GM12873 (cell line): ENCODE data around the gene CARM1.

Experiments
- CTCF ChIP-seq: IDR thresholded peaks from 2 replicates; pipeline ENCODE4 v1.5.1; 2012; ENCODE audit warnings: low read depth, mild to moderate bottlenecking, moderate library complexity, low read length, control low read depth; ENCODE audit not compliant: insufficient read depth; ENCODE audit errors: missing control alignments

The CARM1 gene

GRCh38 chr19:10885201-10886169, 14.1 kb downstream of the CARM1 start:
- TF ChIP-seq CTCF: no peak

- no peak for TF ChIP-seq CTCF
Measured at GRCh38 chr19:10887616-10888367, 16.4 kb downstream of the CARM1 start.

GRCh38 chr19:10888421-10888866, 17.1 kb downstream of the CARM1 start:
- no peak for TF ChIP-seq CTCF

GRCh38 chr19:10889880-10890279, 18.5 kb downstream of the CARM1 start:
- TF ChIP-seq CTCF: no peak

DNA sequence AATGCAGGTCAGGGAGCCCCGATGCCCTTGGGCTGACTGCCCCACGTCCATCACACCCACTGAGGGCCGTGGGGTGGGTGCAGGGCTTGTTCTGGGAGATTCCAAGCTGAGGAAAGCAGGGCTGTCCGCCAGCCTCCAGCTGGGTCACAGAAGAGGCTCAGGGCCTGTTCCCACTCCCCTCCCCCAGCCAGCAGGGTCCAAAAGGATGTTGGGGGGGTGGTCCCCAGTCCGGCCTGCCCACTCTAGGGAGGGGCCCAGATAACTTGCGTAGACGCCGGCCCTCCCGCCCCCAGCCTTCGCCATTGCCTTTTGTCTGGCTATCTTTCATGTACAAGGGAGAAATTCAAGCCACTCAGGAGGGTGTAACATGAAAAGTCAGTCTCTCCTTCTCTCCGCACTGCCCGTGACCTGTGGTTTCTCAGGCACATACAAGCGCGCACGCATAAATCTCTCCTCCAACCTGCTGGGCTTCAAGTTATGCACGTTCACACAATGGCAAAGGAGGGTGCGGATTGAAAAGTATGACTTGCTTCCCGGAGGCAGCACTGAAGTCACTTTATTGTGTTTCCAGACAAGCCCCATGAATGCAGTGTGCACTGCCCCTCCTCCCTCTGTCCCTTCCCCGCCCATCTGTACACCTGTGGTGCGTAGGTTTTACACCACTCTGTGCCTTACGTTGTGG, 20.2 kb downstream of the CARM1 start:
- TF ChIP-seq CTCF: no peak

- no peak for TF ChIP-seq CTCF
Measured at GRCh38 chr19:10892256-10892655, 20.9 kb downstream of the CARM1 start.

GRCh38 chr19:10894911-10895213, 23.5 kb downstream of the CARM1 start:
- no peak for TF ChIP-seq CTCF
